ENCODE data around the gene POLR2M.

POLR2M gene

DNA sequence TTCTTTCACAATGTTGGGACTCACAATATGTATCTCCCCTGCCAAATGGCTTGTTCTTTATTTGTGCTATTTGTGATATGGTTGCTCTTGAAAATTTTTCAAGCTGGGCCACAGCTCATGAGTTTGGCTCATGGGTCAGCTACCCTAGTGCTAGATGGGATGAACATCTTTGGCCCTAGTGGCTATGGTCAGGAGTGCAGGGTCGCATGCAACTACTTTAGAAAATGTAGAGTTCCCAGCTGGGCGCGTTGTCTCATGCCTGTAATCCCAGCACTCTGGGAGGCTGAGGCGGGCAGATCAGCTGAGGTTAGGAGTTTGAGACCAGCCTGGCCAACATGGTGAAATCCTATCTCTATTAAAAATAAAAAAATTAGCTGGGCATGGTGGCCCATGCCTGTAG lies 55.8 kb downstream of the POLR2M start:
- intact Hi-C loops (cut with micrococcal nuclease): no loop called here
- peaks cover 5% of the 10 kb centered on the region for H3K27me3 Mint-ChIP-seq

GRCh38 chr15:57763176-57763964 lies 56.9 kb downstream of the POLR2M start:
- H3K36me3 Mint-ChIP-seq (ENCODE audit: low read depth): no peaks in the 10 kb centered on the region
- no peaks in the 10 kb centered on the region for H3K9me3 Mint-ChIP-seq
- peaks cover 5% of the 10 kb centered on the region for H3K27me3 Mint-ChIP-seq
- intact Hi-C loops (cut with micrococcal nuclease): no loop called here
- H3K27ac Mint-ChIP-seq: no peak overlapping the region
- no peak overlapping the region for H3K4me3 Mint-ChIP-seq
- H3K4me1 Mint-ChIP-seq (ENCODE audit: low read depth): peaks cover 8% of the 10 kb centered on the region

More for the DNA sequence above, 55.8 kb downstream of the POLR2M start:
- peaks cover 2% of the 10 kb centered on the region for H3K4me1 Mint-ChIP-seq (ENCODE audit: low read depth)
- H3K27ac Mint-ChIP-seq: no peak overlapping the region
- H3K9me3 Mint-ChIP-seq: no peaks in the 10 kb centered on the region
- no peak overlapping the region for H3K4me3 Mint-ChIP-seq
- H3K36me3 Mint-ChIP-seq (ENCODE audit: low read depth): no peaks in the 10 kb centered on the region
